IMR-90 (cell line): ENCODE measurements around the gene SPZ1.

ENCODE experiments used
- BHLHE40 ChIP-seq: fragments of 150-350 bp; IDR thresholded peaks from 2 replicates; pipeline ENCODE4 v1.6.1; 2016; ENCODE audit warnings: mild to moderate bottlenecking, low read depth, low read length
- CHD1 ChIP-seq: IDR thresholded peaks from 2 replicates; pipeline ENCODE4 v1.6.1; 2012; ENCODE audit warnings: low read depth, low read length, improper control_type of control experiment
- FOS ChIP-seq: fragments of 150-350 bp; IDR thresholded peaks from 2 replicates; pipeline ENCODE4 v1.6.1; 2016; ENCODE audit warnings: low read depth, low read length
- MAFK ChIP-seq: IDR thresholded peaks from 2 replicates; pipeline ENCODE4 v1.6.1; 2012; ENCODE audit warnings: low read depth, low read length, improper control_type of control experiment
- MAZ ChIP-seq: IDR thresholded peaks from 2 replicates; pipeline ENCODE4 v1.6.1; 2012; ENCODE audit warnings: low read depth, mild to moderate bottlenecking, low read length, improper control_type of control experiment, moderate library complexity, borderline replicate concordance
- MXI1 ChIP-seq: IDR thresholded peaks from 2 replicates; pipeline ENCODE4 v1.6.1; 2012; ENCODE audit warnings: low read depth, mild to moderate bottlenecking, low read length, moderate library complexity, borderline replicate concordance
- POLR2A ChIP-seq: IDR thresholded peaks from 2 replicates; pipeline ENCODE4 v1.6.1; 2012; ENCODE audit warnings: mild to moderate bottlenecking, low read depth, low read length
- RAD21 ChIP-seq: IDR thresholded peaks from 2 replicates; pipeline ENCODE4 v1.6.1; 2012; ENCODE audit warnings: low read length, improper control_type of control experiment
- RCOR1 ChIP-seq: IDR thresholded peaks from 2 replicates; pipeline ENCODE4 v1.6.1; 2012; ENCODE audit warnings: mild to moderate bottlenecking, low read length, improper control_type of control experiment; ENCODE audit not compliant: insufficient replicate concordance
- SMC3 ChIP-seq: fragments of 150-350 bp; IDR thresholded peaks from 2 replicates; pipeline ENCODE4 v1.6.1; 2016; ENCODE audit warnings: low read depth, mild to moderate bottlenecking, antibody characterized with exemption, low read length, moderate library complexity
- TF ChIP-seq, protein P1 (sequence below): conservative IDR thresholded peaks from 2 replicates; pipeline ENCODE4 v1.5.1; 2012; ENCODE audit warnings: mild to moderate bottlenecking, low read depth, low read length, improper control_type of control experiment
- TF ChIP-seq, protein P2 (sequence below): fragments of 150-350 bp; IDR thresholded peaks from 2 replicates; pipeline ENCODE4 v1.6.1; 2017; ENCODE audit warnings: mild to moderate bottlenecking, antibody characterized with exemption, low read length, low read depth

- TF ChIP-seq, protein P1, sequence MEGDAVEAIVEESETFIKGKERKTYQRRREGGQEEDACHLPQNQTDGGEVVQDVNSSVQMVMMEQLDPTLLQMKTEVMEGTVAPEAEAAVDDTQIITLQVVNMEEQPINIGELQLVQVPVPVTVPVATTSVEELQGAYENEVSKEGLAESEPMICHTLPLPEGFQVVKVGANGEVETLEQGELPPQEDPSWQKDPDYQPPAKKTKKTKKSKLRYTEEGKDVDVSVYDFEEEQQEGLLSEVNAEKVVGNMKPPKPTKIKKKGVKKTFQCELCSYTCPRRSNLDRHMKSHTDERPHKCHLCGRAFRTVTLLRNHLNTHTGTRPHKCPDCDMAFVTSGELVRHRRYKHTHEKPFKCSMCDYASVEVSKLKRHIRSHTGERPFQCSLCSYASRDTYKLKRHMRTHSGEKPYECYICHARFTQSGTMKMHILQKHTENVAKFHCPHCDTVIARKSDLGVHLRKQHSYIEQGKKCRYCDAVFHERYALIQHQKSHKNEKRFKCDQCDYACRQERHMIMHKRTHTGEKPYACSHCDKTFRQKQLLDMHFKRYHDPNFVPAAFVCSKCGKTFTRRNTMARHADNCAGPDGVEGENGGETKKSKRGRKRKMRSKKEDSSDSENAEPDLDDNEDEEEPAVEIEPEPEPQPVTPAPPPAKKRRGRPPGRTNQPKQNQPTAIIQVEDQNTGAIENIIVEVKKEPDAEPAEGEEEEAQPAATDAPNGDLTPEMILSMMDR, result no peak
- TF ChIP-seq MAFK, result no peak
- TF ChIP-seq, protein P2, sequence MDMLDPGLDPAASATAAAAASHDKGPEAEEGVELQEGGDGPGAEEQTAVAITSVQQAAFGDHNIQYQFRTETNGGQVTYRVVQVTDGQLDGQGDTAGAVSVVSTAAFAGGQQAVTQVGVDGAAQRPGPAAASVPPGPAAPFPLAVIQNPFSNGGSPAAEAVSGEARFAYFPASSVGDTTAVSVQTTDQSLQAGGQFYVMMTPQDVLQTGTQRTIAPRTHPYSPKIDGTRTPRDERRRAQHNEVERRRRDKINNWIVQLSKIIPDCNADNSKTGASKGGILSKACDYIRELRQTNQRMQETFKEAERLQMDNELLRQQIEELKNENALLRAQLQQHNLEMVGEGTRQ, result no peak
- TF ChIP-seq POLR2A, result no peak
- TF ChIP-seq MAZ, result no peak
- no peak for TF ChIP-seq SMC3
- TF ChIP-seq RAD21, result no peak
- TF ChIP-seq BHLHE40, result no peak
- no peak for TF ChIP-seq RCOR1
- TF ChIP-seq CHD1, result no peak
- no peak for TF ChIP-seq FOS
- TF ChIP-seq MXI1, result no peak
Observed at GRCh38 chr5:80291761-80292160, 28.0 kb upstream of the SPZ1 start.
